Epithelial cell of proximal tubule (primary cell): Measurements from ENCODE around the gene PRRT1. TPM values are rescaled to one million over a fixed set of nuclear protein-coding genes. Genes with fewer than 3 reads are reported as not detected.

ENCODE experiments used
- DNase-seq: peaks from one replicate; pipeline ENCODE4 v3.0.0-alpha.2; 2011; ENCODE audit warnings: low read depth
- H3K4me3 ChIP-seq: 2 replicates; pipeline ENCODE4 v1.5.1; 2011; ENCODE audit warnings: low read depth, mild to moderate bottlenecking, low read length
- CTCF ChIP-seq: conservative IDR thresholded peaks from 2 replicates; pipeline ENCODE4 v1.5.1; 2012; ENCODE audit warnings: low read depth, mild to moderate bottlenecking, low read length
- total RNA-seq: library from RNA; depleted of rRNA; stranded (reverse); fragments of >200 nt; gene quantifications from 2 replicates; pipeline ENCODE4 v1.2.3, GENCODE V29; 2015

Gene PRRT1
- total RNA-seq, 1 donor from 2014 or later, result not detected

GRCh38 chr6:32115623-32116022 lies 36.1 kb downstream of the PRRT1 start:
- DNase-seq, result no peak
- no peak overlapping the region for H3K4me3 ChIP-seq
- TF ChIP-seq CTCF, result no peak

- no peak for DNase-seq
- TF ChIP-seq CTCF, result no peak
- H3K4me3 ChIP-seq, result no peak overlapping the region
These were observed 36.9 kb downstream of the PRRT1 start for GRCh38 chr6:32114796-32115195.

- peak; percentile 64 for TF ChIP-seq CTCF
- no peak overlapping the region for H3K4me3 ChIP-seq
- DNase-seq, result peak; percentile 63
These were observed 38.1 kb downstream of the PRRT1 start for GRCh38 chr6:32113386-32114352.

GRCh38 chr6:32112431-32112980 lies 39.2 kb downstream of the PRRT1 start:
- no peak overlapping the region for H3K4me3 ChIP-seq
- TF ChIP-seq CTCF, result no peak
- DNase-seq, result no peak

- no peak for TF ChIP-seq CTCF
- no peak for DNase-seq
- H3K4me3 ChIP-seq, result no peak overlapping the region
These were observed 40.2 kb downstream of the PRRT1 start for GRCh38 chr6:32111424-32112066.

- TF ChIP-seq CTCF, result no peak
- no peak overlapping the region for H3K4me3 ChIP-seq
- DNase-seq, result no peak
These were observed 41.1 kb downstream of the PRRT1 start for GRCh38 chr6:32110632-32111031.
